Esophagus squamous epithelium (tissue), 4 donors: ENCODE measurements around the gene IL1R1.

Source experiments
- CTCF ChIP-seq, 6 experiments: fragments of 450-650 bp in 4 of 6; fragments of 200-600 bp in 2 of 6; sonication (generic) in 2 of 6; IDR thresholded peaks; one replicate each; pipeline ENCODE4 v1.5.1; 2016 to 2019; ENCODE audit warnings: antibody characterized with exemption in 6 of 6, mild to moderate bottlenecking in 4 of 6, moderate library complexity in 4 of 6
- POLR2A ChIP-seq, 4 donors: fragments of 450-650 bp; IDR thresholded peaks; one replicate each; pipeline ENCODE4 v1.6.1; 2017; ENCODE audit warnings: antibody characterized with exemption in 4 of 4, mild to moderate bottlenecking in 4 of 4, moderate library complexity in 3 of 4

DNA sequence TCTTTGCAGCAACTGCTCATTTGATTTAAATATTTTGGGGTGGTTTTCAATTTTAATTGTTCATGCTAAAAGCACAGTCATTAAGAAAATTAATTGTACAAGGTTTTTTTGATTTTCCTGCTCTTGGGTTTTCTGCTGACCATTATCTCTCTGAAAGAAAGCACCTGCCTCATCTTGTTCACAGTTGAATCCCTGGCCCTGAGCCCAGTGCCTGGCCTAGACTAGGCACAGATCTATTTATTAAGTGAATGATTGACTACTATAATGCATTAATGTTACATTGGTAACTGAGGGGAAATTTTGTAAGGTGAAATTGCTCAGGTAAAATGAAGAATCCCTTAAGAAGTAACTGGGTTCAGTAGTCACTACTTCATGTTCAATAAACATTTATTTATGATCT, 66.2 kb downstream of the IL1R1 start:
- TF ChIP-seq CTCF (IDR thresholded peaks at IDR 0.05) (no peak), POLR2A (IDR thresholded peaks at IDR 0.05) (no peak)
